K562 (cell line): ENCODE data around the gene INS.

Source experiments
- BHLHE40 ChIP-seq: IDR thresholded peaks from 2 replicates; pipeline ENCODE4 v1.6.1; 2011; ENCODE audit warnings: low read length, improper control_type of control experiment
- ELK1 ChIP-seq: sonication (generic); formaldehyde crosslinking; IDR thresholded peaks from 2 replicates; pipeline ENCODE4 v1.8.1; 2022; ENCODE audit warnings: missing genetic modification reagents
- GABPA ChIP-seq: fragments of 200-800 bp; sonication (Bioruptor generic); conservative IDR thresholded peaks from 2 replicates; pipeline ENCODE4 v1.6.1; 2016; ENCODE audit warnings: low read depth, missing genetic modification characterization, missing compliant biosample characterization
- KDM1A ChIP-seq, 2 experiments: fragments of 450-650 bp; IDR thresholded peaks; 2 replicates each; pipeline ENCODE4 v1.6.1; 2016; ENCODE audit warnings: mild to moderate bottlenecking in 2 of 2
- MTA2 ChIP-seq: fragments of 450-650 bp; IDR thresholded peaks from 2 replicates; pipeline ENCODE4 v1.6.1; 2016; ENCODE audit warnings: low read depth
- NRF1 ChIP-seq, 2 experiments: fragments of 450-650 bp; IDR thresholded peaks in 1 of 2; conservative IDR thresholded peaks in 1 of 2; 2 replicates each; pipeline ENCODE4 v1.6.1; 2014; ENCODE audit warnings: mild to moderate bottlenecking in 2 of 2
- REST ChIP-seq, 2 experiments: fragments of 450-650 bp; formaldehyde crosslinking in 1 of 2; IDR thresholded peaks; 2 replicates each; pipeline versions ENCODE4 v1.4.0 to v1.6.1; 2014 to 2020; ENCODE audit warnings: mild to moderate bottlenecking in 2 of 2, borderline replicate concordance in 1 of 2, low read depth in 1 of 2
- SMAD4 ChIP-seq: fragments of 250-450 bp; sonication (Bioruptor Pico); conservative IDR thresholded peaks from 2 replicates; pipeline ENCODE4 v1.8.0; 2021; ENCODE audit warnings: inconsistent platforms, mild to moderate bottlenecking, moderate library complexity
- TAF1 ChIP-seq: IDR thresholded peaks from 2 replicates; pipeline ENCODE4 v1.6.1; 2011; ENCODE audit warnings: mild to moderate bottlenecking, low read length, moderate library complexity; ENCODE audit not compliant: insufficient read depth, control insufficient read depth, severe bottlenecking; ENCODE audit errors: extremely low read depth
- ZNF318 ChIP-seq, 2 experiments: fragments of 450-650 bp; IDR thresholded peaks; 2 replicates each; pipeline ENCODE4 v1.6.1; 2016; ENCODE audit warnings: mild to moderate bottlenecking in 2 of 2, borderline replicate concordance in 1 of 2, low read depth in 1 of 2, moderate library complexity in 1 of 2

- TF ChIP-seq BHLHE40 (no peak), SMAD4 (no peak), ZNF318 (IDR thresholded peaks at IDR 0.05; ENCODE audit: borderline replicate concordance in 1 of 2, low read depth in 1 of 2) (no peak), TAF1 (no peak), NRF1 (conservative IDR thresholded peaks at IDR 0.05 in 1 of 2, IDR thresholded peaks at IDR 0.05 in 1 of 2) (no peak), GABPA (tag) (no peak), MTA2 (no peak), KDM1A (IDR thresholded peaks at IDR 0.05) (no peak), ELK1 (CRISPR knock-in tag) (no peak), REST (IDR thresholded peaks at IDR 0.05; ENCODE audit: borderline replicate concordance) (no peak), REST (CRISPR knock-in tag; IDR thresholded peaks at IDR 0.05; ENCODE audit: low read depth) (no peak)
Observed at GRCh38 chr11:2128130-2128510, 32.9 kb downstream of the INS start.
